ENCODE data around the gene ZG16. TPM values are rescaled to one million over a fixed set of nuclear protein-coding genes. Genes with fewer than 3 reads are reported as not detected.

The ZG16 gene
- total and polyA plus RNA-seq, 9 of the 15 experiments (the other 6 are each of a cell fraction or from before 2014, with no cell fraction given) = 0.04 TPM; not detected in 8

GRCh38 chr16:29807426-29808218 lies 29.6 kb downstream of the ZG16 start (continued):
- no peak for TF ChIP-seq E4F1 (CRISPR knock-in tag; IDR thresholded peaks at IDR 0.05; ENCODE audit: borderline replicate concordance)
- no peak for TF ChIP-seq MCM5 (IDR thresholded peaks at IDR 0.05; ENCODE audit: low read depth)
- TF ChIP-seq IRF1 (CRISPR knock-in tag; IDR thresholded peaks at IDR 0.05; ENCODE audit: borderline replicate concordance) = 0 out of 2 replicates have a peak, but pooled peaks have one; percentile 80
- peak; percentile 49 to 65; a peak in 2 of 4 replicates for TF ChIP-seq NRF1 (conservative IDR thresholded peaks at IDR 0.05 in 1 of 2, IDR thresholded peaks at IDR 0.05 in 1 of 2)
- TF ChIP-seq TFAP4 (CRISPR knock-in tag; IDR thresholded peaks at IDR 0.05; ENCODE audit: borderline replicate concordance) = peak; percentile 91
- no peak for TF ChIP-seq ZNF695 (CRISPR knock-in tag; IDR thresholded peaks at IDR 0.05)
- peak; percentile 43; the same call in 1 of the 2 replicates for TF ChIP-seq NFIC (IDR thresholded peaks at IDR 0.05)
- 0 out of 2 replicates have a peak, but pooled peaks have one; percentile 24 for TF ChIP-seq KLF13 (tag; IDR thresholded peaks at IDR 0.05; ENCODE audit: borderline replicate concordance, low read depth)
- TF ChIP-seq ZBTB17 (CRISPR knock-in tag; IDR thresholded peaks at IDR 0.05) = 0 out of 2 replicates have a peak, but pooled peaks have one; percentile 39
- peak; percentile 84; the same call in 1 of the 2 replicates for TF ChIP-seq ZNF740 (CRISPR knock-in tag; IDR thresholded peaks at IDR 0.05)
- no peak for TF ChIP-seq ZNF740 (tag; IDR thresholded peaks at IDR 0.05)
- peak in 1 of 2 experiments; percentile 12; a peak in 2 of 4 replicates for TF ChIP-seq FOXA3 (CRISPR knock-in tag; conservative IDR thresholded peaks at IDR 0.05 in 1 of 2, IDR thresholded peaks at IDR 0.05 in 1 of 2)
- TF ChIP-seq KLF16 (IDR thresholded peaks at IDR 0.05) = peak; percentile 58; the same call in 1 of the 2 replicates
- no peak for TF ChIP-seq PREB (CRISPR knock-in tag; IDR thresholded peaks at IDR 0.05)
- peak; percentile 42 for TF ChIP-seq PRDM10 (IDR thresholded peaks at IDR 0.05; ENCODE audit: partially characterized antibody)
